Iris pigment epithelial cell (primary cell): ENCODE measurements around the gene ZDHHC12.
A peak's percentile ranks its signal among the peaks of the same experiment; 100 is the strongest.
"Not testable (repeated sequence)": the region's sequence is repeated elsewhere in the genome, so short reads cannot be mapped to it uniquely, and the experiment has no call there.

ENCODE experiments used
- DNase-seq: peaks from one replicate; pipeline ENCODE4 v3.0.0-alpha.2; 2011; ENCODE audit warnings: low read depth

ZDHHC12 gene

GRCh38 chr9:128707446-128707845 lies 16.5 kb downstream of the ZDHHC12 start:
- DNase-seq, result no peak

- no peak for DNase-seq
Observed at GRCh38 chr9:128706671-128707381, 17.1 kb downstream of the ZDHHC12 start.

- DNase-seq, result no peak
Observed at GRCh38 chr9:128706045-128706444, 17.9 kb downstream of the ZDHHC12 start.

DNA sequence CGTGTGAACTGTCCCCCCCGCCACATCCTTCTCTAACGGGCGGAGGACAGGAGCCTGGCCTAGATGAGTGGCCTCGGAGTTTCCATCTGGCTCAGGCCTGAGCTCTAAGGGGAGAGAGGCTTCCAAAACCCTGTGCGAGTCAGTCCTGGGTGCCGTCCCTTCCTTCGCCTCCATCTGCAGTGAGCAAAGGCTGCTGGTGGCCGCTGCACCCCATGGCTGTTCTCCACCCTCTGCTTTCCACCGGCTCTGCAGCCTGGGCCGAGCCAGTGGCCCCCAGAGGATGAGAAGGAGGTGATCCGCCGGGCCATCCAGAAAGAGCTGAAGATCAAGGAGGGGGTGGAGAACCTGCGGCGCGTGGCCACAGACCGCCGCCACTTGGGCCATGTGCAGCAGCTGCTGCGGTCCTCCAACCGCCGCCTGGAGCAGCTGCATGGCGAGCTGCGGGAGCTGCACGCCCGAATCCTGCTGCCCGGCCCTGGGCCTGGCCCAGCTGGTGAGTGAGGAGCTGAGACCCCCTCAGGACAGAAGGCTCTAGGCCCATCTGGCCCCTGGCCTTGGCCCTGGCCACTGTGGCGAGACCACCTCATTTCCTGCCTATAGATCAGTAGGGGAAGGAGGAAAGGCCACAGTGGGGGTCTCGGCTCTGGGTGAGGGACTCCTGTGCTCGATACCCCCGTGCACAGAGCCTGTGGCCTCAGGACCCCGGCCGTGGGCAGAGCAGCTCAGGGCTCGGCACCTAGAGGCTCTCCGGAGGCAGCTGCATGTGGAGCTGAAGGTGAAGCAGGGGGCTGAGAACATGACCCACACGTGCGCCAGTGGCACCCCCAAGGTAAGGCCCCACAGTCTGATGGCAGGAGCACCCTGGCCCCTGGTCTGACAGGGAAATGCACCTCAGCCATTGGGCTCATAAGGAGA lies 18.6 kb downstream of the ZDHHC12 start:
- no peak for DNase-seq

DNA sequence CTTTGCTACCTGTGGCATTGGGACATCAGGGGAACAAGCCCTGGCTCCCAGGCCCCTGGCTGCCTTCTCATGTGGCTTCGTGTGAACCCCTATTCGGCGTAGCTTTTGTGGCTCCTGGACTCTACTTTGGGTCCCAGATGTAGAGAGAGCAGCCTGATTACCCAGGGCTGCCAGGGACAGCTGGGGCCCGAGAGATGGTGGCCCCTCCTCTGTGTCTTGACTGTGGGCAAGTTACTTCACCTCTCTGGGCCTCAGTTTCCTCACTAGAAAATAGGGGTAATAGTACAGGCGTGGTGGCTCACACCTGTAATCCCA lies 19.6 kb downstream of the ZDHHC12 start:
- DNase-seq, result no peak

DNA sequence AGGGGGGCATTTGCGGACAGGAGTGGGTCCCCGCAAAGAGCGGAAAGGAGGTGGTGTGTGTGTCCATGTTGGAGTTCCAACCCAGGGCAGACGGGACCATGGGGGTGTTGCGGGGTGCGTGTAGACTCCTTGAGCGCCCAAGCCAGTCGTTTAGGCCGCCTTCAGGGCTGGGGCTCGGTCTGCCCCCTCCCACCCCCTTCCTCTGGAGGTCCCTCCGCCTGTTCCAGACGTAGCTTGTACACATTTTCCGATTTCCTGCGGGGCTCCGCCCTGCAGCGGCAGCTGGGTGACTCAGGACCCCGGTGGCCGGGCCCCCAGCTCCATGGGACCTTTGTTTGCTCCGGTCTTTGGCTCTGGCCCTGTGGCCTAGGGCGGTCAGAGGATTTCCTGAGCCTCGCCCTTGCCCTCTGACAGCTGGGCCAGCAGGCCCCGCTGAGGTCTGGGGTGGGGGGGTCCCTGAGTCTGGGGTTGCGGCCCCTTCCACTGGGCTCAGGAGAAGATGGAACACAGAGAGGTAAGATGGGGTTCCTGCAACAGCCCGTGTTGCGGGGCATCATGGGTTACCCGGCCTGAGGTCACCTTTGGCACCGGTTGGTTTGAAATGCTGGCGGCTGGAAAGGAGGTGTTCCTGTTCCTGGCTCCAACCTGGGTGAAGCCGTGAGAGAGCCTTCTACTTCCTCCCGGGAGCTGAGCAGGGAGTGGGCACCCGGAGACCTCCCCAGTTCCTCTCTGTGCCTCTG lies 20.1 kb downstream of the ZDHHC12 start:
- no peak for DNase-seq

DNA sequence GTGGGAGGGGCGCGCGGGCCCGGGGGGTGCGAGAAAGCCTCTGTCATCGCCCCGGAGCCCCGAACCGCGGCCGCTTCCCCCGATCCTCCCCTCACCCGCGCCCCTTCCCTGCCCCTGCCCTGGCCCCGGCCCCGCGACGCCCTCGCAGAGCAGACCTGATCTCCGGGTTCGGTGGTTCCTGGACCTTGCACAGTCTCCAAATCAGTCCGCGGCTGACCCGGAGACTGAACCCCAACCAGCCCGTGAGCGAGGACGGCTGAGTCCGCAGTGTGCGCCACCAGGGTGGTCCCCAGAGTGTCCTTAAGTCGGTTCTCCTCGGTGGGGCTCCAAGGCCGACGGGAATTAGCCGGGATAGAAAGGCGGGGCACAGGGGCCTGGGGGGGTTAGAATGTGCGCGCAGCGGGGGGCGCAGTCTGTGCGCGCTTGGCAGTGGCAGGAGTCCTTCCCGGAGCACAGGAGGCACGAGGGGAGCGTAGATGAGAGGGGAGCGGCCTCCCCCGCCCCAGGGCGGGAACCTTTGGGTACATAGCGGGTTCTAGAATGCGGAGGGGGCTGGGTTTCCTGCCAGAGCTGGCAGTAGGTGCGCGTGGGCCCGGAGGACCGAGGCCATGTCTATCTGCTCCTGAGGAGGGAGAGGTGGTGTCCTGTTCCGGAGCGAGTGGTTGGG lies 20.8 kb downstream of the ZDHHC12 start:
- DNase-seq, result no peak

DNA sequence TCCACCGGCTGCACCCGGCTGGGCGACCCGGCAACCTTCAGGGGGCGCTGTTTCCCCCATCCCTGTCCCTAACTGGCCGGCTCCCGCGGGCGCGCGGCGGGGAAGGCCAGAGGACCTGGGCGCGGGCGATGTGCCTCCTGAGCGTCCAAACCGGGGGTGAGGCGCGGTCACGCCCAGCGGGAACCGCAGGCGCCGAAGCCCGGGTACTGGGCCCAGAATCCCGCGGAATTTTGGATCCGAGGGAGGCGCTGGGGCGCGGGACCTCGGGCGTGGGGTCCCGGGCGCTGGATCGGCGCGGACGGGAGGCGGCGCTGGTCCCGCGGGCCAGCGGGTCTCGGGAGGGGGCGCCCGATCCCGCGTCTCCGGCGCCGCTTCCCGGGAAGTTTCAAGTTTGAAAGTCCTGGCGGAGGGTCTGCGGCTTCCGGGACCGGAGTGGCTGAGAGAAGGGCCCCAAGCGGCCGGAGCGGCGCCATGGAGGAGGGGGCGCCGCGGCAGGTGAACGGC lies 21.4 kb downstream of the ZDHHC12 start, which contains the start of gene PKN3:
TSS of gene PKN3 (plus strand) at position 59 of the 504 bp plus-strand sequence. CDS start at position 472, 413 bp downstream.
- peak; percentile 65 for DNase-seq

DNA sequence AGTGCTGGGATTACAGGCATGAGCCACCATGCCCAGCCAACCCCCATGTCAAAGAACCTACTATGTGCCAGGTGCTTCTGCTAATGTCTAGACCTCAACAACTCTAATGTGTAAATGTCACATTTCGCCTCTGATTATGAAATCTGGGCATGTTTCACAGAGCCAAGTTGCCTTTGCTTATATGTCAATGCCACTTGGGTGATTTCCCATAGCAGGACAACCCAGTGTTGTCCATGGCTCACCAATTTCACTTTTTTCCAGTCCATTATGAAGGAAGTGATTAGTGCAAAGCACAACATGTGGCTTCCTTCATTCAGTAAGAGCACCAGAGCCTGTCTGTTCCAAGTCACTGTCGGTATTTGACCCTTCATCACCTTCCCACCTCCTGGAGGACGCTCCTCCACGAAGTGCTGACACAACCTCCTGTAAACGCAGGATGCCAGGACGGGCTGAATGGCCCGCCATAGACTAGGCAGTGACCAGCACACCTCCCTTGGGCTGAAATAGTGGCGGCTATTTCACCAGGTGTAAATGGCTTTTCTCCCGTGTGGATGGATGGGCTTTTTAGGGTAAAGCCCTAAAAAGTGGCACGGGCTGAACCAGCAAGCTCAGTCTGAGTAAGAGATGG lies 22.6 kb downstream of the ZDHHC12 start:
- DNase-seq, result no peak

DNA sequence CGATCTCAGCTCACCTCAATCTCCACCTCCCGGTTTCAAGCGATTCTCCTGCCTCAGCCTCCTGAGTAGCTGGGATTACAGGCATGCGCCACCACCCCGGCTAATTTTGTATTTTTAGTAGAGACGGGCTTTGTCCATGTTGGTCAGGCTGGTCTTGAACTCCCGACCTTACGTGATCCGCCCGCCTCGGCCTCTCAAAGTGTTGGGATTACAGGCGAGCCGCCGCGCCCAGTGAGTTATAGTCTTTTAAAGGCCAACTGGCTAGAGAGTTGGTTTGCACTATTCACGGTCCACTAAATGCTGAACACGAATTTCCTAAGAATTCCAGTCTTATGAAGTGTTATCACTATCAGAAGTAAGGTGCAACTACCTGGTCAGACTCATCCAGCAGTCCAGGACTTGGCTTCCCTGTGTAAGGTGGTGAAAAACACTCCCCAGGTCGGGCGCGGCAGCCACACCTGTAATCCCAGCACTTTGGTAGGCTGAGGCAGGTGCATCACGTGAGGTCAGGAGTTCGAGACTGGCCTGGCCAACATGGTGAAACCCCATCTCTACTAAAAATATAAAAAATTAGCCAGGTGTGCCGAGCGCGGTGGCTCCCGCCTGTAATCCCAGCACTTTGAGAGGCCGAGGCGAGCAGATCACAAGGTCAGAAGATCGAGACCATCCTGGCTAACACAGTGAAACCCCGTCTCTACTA lies 24.7 kb downstream of the ZDHHC12 start:
- DNase-seq, result not testable (repeated sequence)

GRCh38 chr9:128696923-128697707 lies 26.8 kb downstream of the ZDHHC12 start:
- no peak for DNase-seq

- DNase-seq, result no peak
Observed at GRCh38 chr9:128694344-128694743, 29.6 kb downstream of the ZDHHC12 start.

GRCh38 chr9:128693738-128694137 lies 30.2 kb downstream of the ZDHHC12 start:
- not testable (repeated sequence) for DNase-seq

- no peak for DNase-seq
Observed at GRCh38 chr9:128690684-128691034, 33.3 kb downstream of the ZDHHC12 start.

DNA sequence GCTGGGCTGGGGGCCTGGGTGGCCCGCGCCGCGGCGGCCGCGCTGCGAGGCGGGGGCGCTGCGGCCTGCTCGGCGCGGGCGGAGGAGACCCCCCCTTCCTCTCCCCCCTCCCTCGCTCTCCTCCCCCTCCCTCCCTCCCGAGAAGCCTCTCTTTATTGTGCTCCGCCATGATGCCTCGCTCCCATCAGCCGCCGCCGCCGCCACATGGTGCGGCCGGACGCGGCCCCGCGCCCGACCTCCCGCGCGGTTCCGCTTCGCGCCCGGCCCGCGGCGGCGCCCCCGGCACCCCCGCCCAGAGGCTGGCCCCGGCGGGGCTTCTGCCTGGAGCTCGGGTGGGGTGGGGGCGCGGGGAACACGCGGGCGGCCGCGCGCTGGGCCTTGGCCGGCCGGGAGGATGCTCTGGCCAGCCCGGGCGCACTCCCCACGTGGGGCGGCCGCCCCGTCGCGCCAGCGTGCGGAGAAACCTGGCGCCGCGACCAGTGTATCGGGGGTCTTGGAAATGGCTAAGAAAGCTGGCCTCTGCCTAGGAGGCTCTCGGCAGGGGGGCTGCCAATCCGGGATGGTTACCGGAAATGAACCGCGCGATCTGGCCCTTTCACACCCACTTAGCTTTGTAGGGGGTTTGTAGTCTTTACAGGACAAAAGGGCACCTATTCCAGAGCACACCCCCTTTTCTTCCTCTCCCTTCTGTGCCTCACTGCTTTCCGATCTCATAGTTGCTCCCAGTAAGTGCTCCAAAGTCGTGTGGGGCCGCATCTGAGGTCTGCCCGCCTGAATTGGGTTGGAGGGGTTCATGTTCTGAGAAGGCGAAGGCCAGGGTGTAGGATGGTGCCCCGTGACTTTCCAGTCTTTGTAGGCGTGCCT lies 33.9 kb downstream of the ZDHHC12 start:
- peak; percentile 46 for DNase-seq

- peak; percentile 54 for DNase-seq
Observed at GRCh38 chr9:128689293-128689774, 34.6 kb downstream of the ZDHHC12 start.

GRCh38 chr9:128688501-128689292 lies 35.2 kb downstream of the ZDHHC12 start, which contains the start of gene SET:
Gene SET, plus strand, starts transcription at chr9:128689222. Its CDS starts 361 bp downstream, at chr9:128689583.
- DNase-seq, result peak; percentile 91

- DNase-seq, result no peak
Observed at GRCh38 chr9:128687453-128687852, 36.5 kb downstream of the ZDHHC12 start.
